IMR-90 (cell line): ENCODE results near the gene RFT1. TPM values are rescaled to one million over a fixed set of nuclear protein-coding genes. Genes with fewer than 3 reads are reported as not detected.

Experiments
- ATAC-seq: fragments of 200-7000 bp; cut with Tn5 transposase; 2 replicates; pipeline ENCODE4 v1.9.1; 2020; ENCODE audit warnings: low read depth, mild to moderate bottlenecking, moderate library complexity
- BruUV-seq: library from RNA; stranded (reverse); fragments of 400-500 nt; replicated peaks from 2 replicates; lab custom pipeline; 2021; lab: Mats Ljungman, UMichigan
- CTCF ChIA-PET: fragments of 300-600 bp; formaldehyde crosslinking; extraction: SDS; loops from one replicate; lab custom pipeline; 2021; ENCODE audit warnings: antibody characterized with exemption; lab: Yijun Ruan, JAX
- POLR2A ChIA-PET: fragments of 300-600 bp; sonication (Branson Sonifier 250); formaldehyde crosslinking; loops from one replicate; lab custom pipeline; 2022; ENCODE audit warnings: antibody characterized with exemption; ENCODE audit not compliant: unreplicated experiment; lab: Charles Lee
- DNase-seq: peaks from one replicate; pipeline ENCODE4 v3.0.0; 2013
- H2AFZ ChIP-seq: replicated peaks from 2 replicates; pipeline ENCODE3; 2013; ENCODE audit warnings: low read length, mild to moderate bottlenecking; ENCODE audit not compliant: poor library complexity
- H2AK5ac ChIP-seq: 2 replicates; pipeline ENCODE4 v1.6.1; 2013; ENCODE audit warnings: low read depth, low read length, inconsistent platforms
- H2AK9ac ChIP-seq: replicated peaks from 2 replicates; pipeline ENCODE3; 2013; ENCODE audit warnings: mild to moderate bottlenecking, low read depth, low read length, moderate library complexity; ENCODE audit not compliant: poor library complexity
- H2BK120ac ChIP-seq: 2 replicates; pipeline ENCODE4 v1.6.1; 2013; ENCODE audit warnings: low read depth, low read length, inconsistent platforms
- H2BK15ac ChIP-seq: 3 replicates; pipeline ENCODE4 v1.6.1; 2013; ENCODE audit warnings: low read depth, low read length, inconsistent platforms
- H2BK20ac ChIP-seq: 2 replicates; pipeline ENCODE4 v1.6.1; 2013; ENCODE audit warnings: low read depth, mild to moderate bottlenecking, inconsistent platforms, low read length, moderate library complexity
- H2BK5ac ChIP-seq: 2 replicates; pipeline ENCODE4 v1.6.1; 2013; ENCODE audit warnings: mild to moderate bottlenecking, low read depth, low read length, inconsistent platforms; ENCODE audit not compliant: poor library complexity, severe bottlenecking
- H3K14ac ChIP-seq: replicated peaks from 2 replicates; pipeline ENCODE4 v1.6.1; 2013; ENCODE audit warnings: low read depth, low read length, inconsistent platforms
- H3K18ac ChIP-seq: 2 replicates; pipeline ENCODE4 v1.6.1; 2013; ENCODE audit warnings: low read depth, low read length, control low read depth
- H3K23ac ChIP-seq: 2 replicates; pipeline ENCODE4 v1.6.1; 2013; ENCODE audit warnings: low read depth, low read length, inconsistent platforms
- H3K27ac ChIP-seq: 2 replicates; pipeline ENCODE4 v1.5.1; 2013; ENCODE audit warnings: mild to moderate bottlenecking, control low read depth, low read length; ENCODE audit not compliant: insufficient read depth
- H3K27me3 ChIP-seq: 2 replicates; pipeline ENCODE4 v1.6.1; 2013; ENCODE audit warnings: low read length; ENCODE audit not compliant: control insufficient read depth, insufficient read depth
- H3K36me3 ChIP-seq: 2 replicates; pipeline ENCODE4 v1.6.1; 2013; ENCODE audit warnings: low read length, mixed read lengths; ENCODE audit not compliant: control insufficient read depth, insufficient read depth
- H3K4ac ChIP-seq: 2 replicates; pipeline ENCODE4 v1.6.1; 2013; ENCODE audit warnings: low read depth, low read length, inconsistent platforms
- H3K4me1 ChIP-seq: 2 replicates; pipeline ENCODE4 v1.6.1; 2013; ENCODE audit warnings: low read length, mixed read lengths; ENCODE audit not compliant: control insufficient read depth, insufficient read depth
- H3K4me2 ChIP-seq: 2 replicates; pipeline ENCODE4 v1.6.1; 2013; ENCODE audit warnings: low read depth, mild to moderate bottlenecking, control low read depth, low read length, moderate library complexity
- H3K4me3 ChIP-seq: 2 replicates; pipeline ENCODE4 v1.5.1; 2013; ENCODE audit warnings: low read depth, mild to moderate bottlenecking, control low read depth, low read length, moderate library complexity; ENCODE audit not compliant: insufficient read depth
- H3K56ac ChIP-seq: 2 replicates; pipeline ENCODE4 v1.6.1; 2013; ENCODE audit warnings: low read length, inconsistent platforms; ENCODE audit not compliant: insufficient read depth; ENCODE audit errors: extremely low read depth
- H3K79me1 ChIP-seq, 2 experiments: 2 replicates each; pipeline ENCODE4 v1.6.1; 2013; ENCODE audit warnings: low read length in 2 of 2, inconsistent platforms in 1 of 2, low read depth in 1 of 2
- H3K9ac ChIP-seq: 2 replicates; pipeline ENCODE4 v1.6.1; 2013; ENCODE audit warnings: low read depth, low read length, control low read depth
- H3K9me1 ChIP-seq: 2 replicates; pipeline ENCODE4 v1.6.1; 2013; ENCODE audit warnings: low read length, inconsistent platforms; ENCODE audit not compliant: insufficient read depth
- H3K9me3 ChIP-seq: 2 replicates; pipeline ENCODE4 v1.6.1; 2013; ENCODE audit warnings: low read length; ENCODE audit not compliant: control insufficient read depth, insufficient read depth
- H4K20me1 ChIP-seq: 2 replicates; pipeline ENCODE4 v1.6.1; 2013; ENCODE audit warnings: low read length, inconsistent platforms; ENCODE audit not compliant: insufficient read depth
- H4K5ac ChIP-seq: 2 replicates; pipeline ENCODE4 v1.6.1; 2013; ENCODE audit warnings: mild to moderate bottlenecking, low read depth, low read length, control low read depth
- H4K8ac ChIP-seq, 2 experiments: 2 replicates each; pipeline ENCODE4 v1.6.1; 2013; ENCODE audit warnings: low read depth in 2 of 2, low read length in 2 of 2, control low read depth in 1 of 2, inconsistent platforms in 1 of 2
- H4K91ac ChIP-seq: 2 replicates; pipeline ENCODE4 v1.6.1; 2013; ENCODE audit warnings: low read depth, low read length, inconsistent platforms; ENCODE audit not compliant: insufficient read depth
- BHLHE40 ChIP-seq: fragments of 150-350 bp; IDR thresholded peaks from 2 replicates; pipeline ENCODE4 v1.6.1; 2016; ENCODE audit warnings: mild to moderate bottlenecking, low read depth, low read length
- CEBPB ChIP-seq: IDR thresholded peaks from 2 replicates; pipeline ENCODE4 v1.6.1; 2012; ENCODE audit warnings: low read depth, low read length, improper control_type of control experiment
- CHD1 ChIP-seq: IDR thresholded peaks from 2 replicates; pipeline ENCODE4 v1.6.1; 2012; ENCODE audit warnings: low read depth, low read length, improper control_type of control experiment
- FOS ChIP-seq: fragments of 150-350 bp; IDR thresholded peaks from 2 replicates; pipeline ENCODE4 v1.6.1; 2016; ENCODE audit warnings: low read depth, low read length
- MAFK ChIP-seq: IDR thresholded peaks from 2 replicates; pipeline ENCODE4 v1.6.1; 2012; ENCODE audit warnings: low read depth, low read length, improper control_type of control experiment
- MAZ ChIP-seq: IDR thresholded peaks from 2 replicates; pipeline ENCODE4 v1.6.1; 2012; ENCODE audit warnings: low read depth, mild to moderate bottlenecking, low read length, improper control_type of control experiment, moderate library complexity, borderline replicate concordance
- MXI1 ChIP-seq: IDR thresholded peaks from 2 replicates; pipeline ENCODE4 v1.6.1; 2012; ENCODE audit warnings: low read depth, mild to moderate bottlenecking, low read length, moderate library complexity, borderline replicate concordance
- NFE2L2 ChIP-seq: fragments of 150-350 bp; IDR thresholded peaks from 2 replicates; pipeline ENCODE4 v1.6.1; 2016; ENCODE audit warnings: low read depth, mild to moderate bottlenecking, low read length
- POLR2A ChIP-seq: IDR thresholded peaks from 2 replicates; pipeline ENCODE4 v1.6.1; 2012; ENCODE audit warnings: mild to moderate bottlenecking, low read depth, low read length
- RAD21 ChIP-seq: IDR thresholded peaks from 2 replicates; pipeline ENCODE4 v1.6.1; 2012; ENCODE audit warnings: low read length, improper control_type of control experiment
- RCOR1 ChIP-seq: IDR thresholded peaks from 2 replicates; pipeline ENCODE4 v1.6.1; 2012; ENCODE audit warnings: mild to moderate bottlenecking, low read length, improper control_type of control experiment; ENCODE audit not compliant: insufficient replicate concordance
- RFX5 ChIP-seq: IDR thresholded peaks from 2 replicates; pipeline ENCODE4 v1.8.0; 2012; ENCODE audit warnings: low read depth, mild to moderate bottlenecking, low read length, moderate library complexity
- SMC3 ChIP-seq: fragments of 150-350 bp; IDR thresholded peaks from 2 replicates; pipeline ENCODE4 v1.6.1; 2016; ENCODE audit warnings: low read depth, mild to moderate bottlenecking, antibody characterized with exemption, low read length, moderate library complexity
- WGBS, 2 experiments: methylation state at CpG; one replicate each; pipeline versions ENCODE4 v1.1.5 to v1.1.7; 2013; ENCODE audit warnings: missing lambda C conversion rate in 2 of 2; ENCODE audit not compliant: insufficient read length in 1 of 2; ENCODE audit errors: extremely low coverage in 2 of 2; 5-methylcytosine and 5-hydroxymethylcytosine counted together
- dilution Hi-C: fragments of 300-500 bp; cut with HindIII; formaldehyde crosslinking; loops from one replicate; pipeline ENCODE4 v1.14.3; 2018; ENCODE audit warnings: low sequenced_read_pairs; ENCODE audit not compliant: unreplicated experiment
- in situ Hi-C: fragments of 300-500 bp; cut with MboI; formaldehyde crosslinking; loops from 3 replicates; pipeline ENCODE4 v1.14.3; 2019; ENCODE audit warnings: low sequenced_read_pairs, inconsistent platforms, mixed read lengths
- intact Hi-C: fragments of 100-400 bp; cut with micrococcal nuclease; formaldehyde crosslinking; loops from 2 replicates; pipeline ENCODE4 v1.10.0; 2022
- polyA plus RNA-seq, 3 experiments: library from polyadenylated mRNA; depleted of rRNA; stranded (reverse); fragments of >200 nt; gene quantifications; 2 replicates each; pipeline ENCODE4 v1.2.3, GENCODE V29; 2012; ENCODE audit warnings: low replicate concordance in 1 of 3
- total RNA-seq: library from RNA; depleted of rRNA; stranded (reverse); fragments of >200 nt; gene quantifications from 2 replicates; pipeline ENCODE4 v1.2.3, GENCODE V29; 2012
- TF ChIP-seq, protein P1 (sequence below): fragments of 150-350 bp; IDR thresholded peaks from 2 replicates; pipeline ENCODE4 v1.6.1; 2016; ENCODE audit warnings: low read depth, mild to moderate bottlenecking, low read length, moderate library complexity, borderline replicate concordance
- TF ChIP-seq, protein P2 (sequence below): conservative IDR thresholded peaks from 2 replicates; pipeline ENCODE4 v1.5.1; 2012; ENCODE audit warnings: mild to moderate bottlenecking, low read depth, low read length, improper control_type of control experiment

The RFT1 gene
- total and polyA plus RNA-seq, 2 of the 4 experiments (the other 2 are of a cell fraction), result 14.5 to 23.5 TPM

DNA sequence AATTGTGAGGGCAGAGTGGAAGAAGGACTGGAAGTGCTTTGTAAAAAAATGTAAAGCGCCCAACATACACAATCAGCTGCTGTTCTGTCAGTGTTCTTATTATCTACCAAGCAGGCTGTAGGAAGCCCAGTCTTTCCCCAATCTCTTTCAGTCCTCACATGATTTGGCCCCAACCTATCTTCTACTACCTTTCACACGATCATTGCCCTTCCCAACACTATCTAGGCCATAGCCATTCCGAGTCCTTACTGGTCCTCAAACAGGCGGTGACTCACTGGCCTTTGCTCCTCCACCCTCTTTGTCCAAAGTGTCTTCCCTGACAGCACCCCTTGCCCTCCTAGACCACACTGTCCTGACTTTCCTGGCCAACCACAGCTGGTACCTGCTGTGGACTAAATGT, 861 bp upstream of the RFT1 start:
- POLR2A ChIA-PET, result no interaction called here
- H3K23ac ChIP-seq, result peak overlapping the region; percentile 51
- ATAC-seq, result no peak
- H3K9ac ChIP-seq, result peak overlapping the region; percentile 91; the same call in 1 of the 2 replicates
- H2AK9ac ChIP-seq, result peak overlapping the region; percentile 80
- 100% methylated on average over 1 of the region's 4 CpGs; no CpG with 5 or more reads in 1 of the 2 experiments for WGBS, 2 experiments
- 0 out of 2 replicates have a peak overlapping the region, but pooled peaks have one; percentile 5 for H2BK20ac ChIP-seq
- in situ Hi-C loops (loop anchor here (5.0 kb wide), 1 partner anchor 61 kb away; no protein-coding TSS in a partner anchor), intact Hi-C loops (no loop called here), dilution Hi-C loops (no loop called here)
- BruUV-seq, result no TSS peak
- H3K56ac ChIP-seq, result no peak overlapping the region
- no peaks in the 10 kb centered on the region for H4K20me1 ChIP-seq
- H4K5ac ChIP-seq, result peak overlapping the region; percentile 98
- no peak for DNase-seq
- peak overlapping the region; percentile 85 for H3K14ac ChIP-seq
- peak overlapping the region; percentile 97 for H2AFZ ChIP-seq
- H2AK5ac ChIP-seq, result peak overlapping the region; percentile 57; the same call in 1 of the 2 replicates
- H3K4ac ChIP-seq, result peak overlapping the region; percentile 75
- H3K4me3 ChIP-seq, result no peak overlapping the region; the same call in 1 of the 2 replicates
- TF ChIP-seq RAD21 (no peak), RFX5 (no peak), RCOR1 (no peak), CEBPB (no peak), BHLHE40 (no peak), SMC3 (no peak), POLR2A (no peak), MAFK (no peak), MAZ (no peak), FOS (no peak), NFE2L2 (no peak), CHD1 (no peak), MXI1 (no peak)
- TF ChIP-seq, protein P1, sequence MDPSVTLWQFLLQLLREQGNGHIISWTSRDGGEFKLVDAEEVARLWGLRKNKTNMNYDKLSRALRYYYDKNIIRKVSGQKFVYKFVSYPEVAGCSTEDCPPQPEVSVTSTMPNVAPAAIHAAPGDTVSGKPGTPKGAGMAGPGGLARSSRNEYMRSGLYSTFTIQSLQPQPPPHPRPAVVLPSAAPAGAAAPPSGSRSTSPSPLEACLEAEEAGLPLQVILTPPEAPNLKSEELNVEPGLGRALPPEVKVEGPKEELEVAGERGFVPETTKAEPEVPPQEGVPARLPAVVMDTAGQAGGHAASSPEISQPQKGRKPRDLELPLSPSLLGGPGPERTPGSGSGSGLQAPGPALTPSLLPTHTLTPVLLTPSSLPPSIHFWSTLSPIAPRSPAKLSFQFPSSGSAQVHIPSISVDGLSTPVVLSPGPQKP, result no peak
- TF ChIP-seq, protein P2, sequence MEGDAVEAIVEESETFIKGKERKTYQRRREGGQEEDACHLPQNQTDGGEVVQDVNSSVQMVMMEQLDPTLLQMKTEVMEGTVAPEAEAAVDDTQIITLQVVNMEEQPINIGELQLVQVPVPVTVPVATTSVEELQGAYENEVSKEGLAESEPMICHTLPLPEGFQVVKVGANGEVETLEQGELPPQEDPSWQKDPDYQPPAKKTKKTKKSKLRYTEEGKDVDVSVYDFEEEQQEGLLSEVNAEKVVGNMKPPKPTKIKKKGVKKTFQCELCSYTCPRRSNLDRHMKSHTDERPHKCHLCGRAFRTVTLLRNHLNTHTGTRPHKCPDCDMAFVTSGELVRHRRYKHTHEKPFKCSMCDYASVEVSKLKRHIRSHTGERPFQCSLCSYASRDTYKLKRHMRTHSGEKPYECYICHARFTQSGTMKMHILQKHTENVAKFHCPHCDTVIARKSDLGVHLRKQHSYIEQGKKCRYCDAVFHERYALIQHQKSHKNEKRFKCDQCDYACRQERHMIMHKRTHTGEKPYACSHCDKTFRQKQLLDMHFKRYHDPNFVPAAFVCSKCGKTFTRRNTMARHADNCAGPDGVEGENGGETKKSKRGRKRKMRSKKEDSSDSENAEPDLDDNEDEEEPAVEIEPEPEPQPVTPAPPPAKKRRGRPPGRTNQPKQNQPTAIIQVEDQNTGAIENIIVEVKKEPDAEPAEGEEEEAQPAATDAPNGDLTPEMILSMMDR, result no peak
- no peaks in the 10 kb centered on the region for H3K36me3 ChIP-seq
- H3K4me2 ChIP-seq, result peak overlapping the region; percentile 92
- CTCF ChIA-PET, result interaction anchor here (0.5 kb wide), 1 partner anchor 15 kb away, joined by 3 read pairs; no protein-coding TSS in a partner anchor
- H3K27me3 ChIP-seq, result no peaks in the 10 kb centered on the region
- H3K27ac ChIP-seq, result peak overlapping the region; percentile 12; the same call in 1 of the 2 replicates
- no peak overlapping the region; the same call in 1 of the 2 replicates for H3K18ac ChIP-seq
- peak overlapping the region; percentile 99 for H4K8ac ChIP-seq
- no peaks in the 10 kb centered on the region for H3K9me3 ChIP-seq
- H3K4me1 ChIP-seq, result peaks cover 6% of the 10 kb centered on the region
- H4K91ac ChIP-seq, result peak overlapping the region; percentile 86
- peaks cover 19 to 30% of the 10 kb centered on the region in 2 experiments for H3K79me1 ChIP-seq
- peak overlapping the region; percentile 83 for H2BK5ac ChIP-seq
- peak overlapping the region; percentile 33; the same call in 1 of the 3 replicates for H2BK15ac ChIP-seq
- peak overlapping the region; percentile 47; the same call in 1 of the 2 replicates for H2BK120ac ChIP-seq
- peaks cover 7% of the 10 kb centered on the region for H3K9me1 ChIP-seq
